Measurements from ENCODE around the gene CASP8. TPM values are rescaled to one million over a fixed set of nuclear protein-coding genes. Genes with fewer than 3 reads are reported as not detected.
"Not testable (repeated sequence)": the region's sequence is repeated elsewhere in the genome, so short reads cannot be mapped to it uniquely, and the experiment has no call there.

Gene CASP8
- polyA plus RNA-seq, 3 donors, result 11.5 to 14.3 (median 12.8) TPM

- no peak for DNase-seq
These were observed 7.1 kb downstream of the CASP8 start for GRCh38 chr2:201267278-201268030.

GRCh38 chr2:201269764-201270163, 9.4 kb downstream of the CASP8 start:
- DNase-seq, result no peak

- no peak for DNase-seq
These were observed 10.1 kb downstream of the CASP8 start for GRCh38 chr2:201270293-201271001.

GRCh38 chr2:201271917-201272316, 11.6 kb downstream of the CASP8 start:
- DNase-seq, result no peak

- no peak for DNase-seq
These were observed 13.1 kb downstream of the CASP8 start for GRCh38 chr2:201273330-201273983.

- no peak for DNase-seq
These were observed 14.7 kb downstream of the CASP8 start for GRCh38 chr2:201275069-201275468.

- DNase-seq, result no peak
These were observed 15.7 kb downstream of the CASP8 start for GRCh38 chr2:201275990-201276389.

- DNase-seq, result no peak
These were observed 16.2 kb downstream of the CASP8 start for GRCh38 chr2:201276511-201276910.

GRCh38 chr2:201279079-201279478, 18.7 kb downstream of the CASP8 start:
- no peak for DNase-seq

GRCh38 chr2:201280191-201281040, 20.1 kb downstream of the CASP8 start:
- no peak for DNase-seq

GRCh38 chr2:201285499-201285898, 25.2 kb downstream of the CASP8 start:
- no peak for DNase-seq

GRCh38 chr2:201290457-201291148, 30.3 kb downstream of the CASP8 start:
- not testable (repeated sequence) for DNase-seq

GRCh38 chr2:201298462-201299052, 38.2 kb downstream of the CASP8 start:
- DNase-seq, result no peak

- DNase-seq, result not testable (repeated sequence)
These were observed 39.6 kb downstream of the CASP8 start for GRCh38 chr2:201299929-201300328.

GRCh38 chr2:201307876-201308275, 47.5 kb downstream of the CASP8 start:
- no peak for DNase-seq

GRCh38 chr2:201308914-201309313, 48.6 kb downstream of the CASP8 start:
- no peak for DNase-seq

GRCh38 chr2:201313362-201313761, 53.0 kb downstream of the CASP8 start:
- DNase-seq, result no peak

GRCh38 chr2:201319511-201319910, 59.2 kb downstream of the CASP8 start:
- DNase-seq, result no peak

GRCh38 chr2:201320257-201320656, 59.9 kb downstream of the CASP8 start:
- no peak for DNase-seq

- no peak for DNase-seq
These were observed 60.4 kb downstream of the CASP8 start for GRCh38 chr2:201320701-201321100.

GRCh38 chr2:201322772-201323171, 62.4 kb downstream of the CASP8 start:
- no peak for DNase-seq
